HG03095 (cell line): Measurements from ENCODE around the gene CRYBG1.

Experiments
- ATAC-seq: cut with Tn5 transposase; IDR thresholded peaks from one replicate; pipeline ENCODE4 v1.9.1; 2021; ENCODE audit warnings: moderate library complexity; ENCODE audit not compliant: unreplicated experiment

CRYBG1 gene

GRCh38 chr6:106419900-106420613 lies 59.5 kb downstream of the CRYBG1 start:
- ATAC-seq = no peak

- no peak for ATAC-seq
Measured at GRCh38 chr6:106421496-106421895, 61.0 kb downstream of the CRYBG1 start.

- ATAC-seq = no peak
Measured at GRCh38 chr6:106422534-106422933, 62.0 kb downstream of the CRYBG1 start.

- ATAC-seq = no peak
Measured at GRCh38 chr6:106425382-106425781, 64.9 kb downstream of the CRYBG1 start.

GRCh38 chr6:106426250-106426970 lies 65.9 kb downstream of the CRYBG1 start:
- no peak for ATAC-seq

GRCh38 chr6:106430466-106430865 lies 69.9 kb downstream of the CRYBG1 start:
- ATAC-seq = no peak

- no peak for ATAC-seq
Measured at GRCh38 chr6:106431405-106431804, 70.9 kb downstream of the CRYBG1 start.

GRCh38 chr6:106431972-106432371 lies 71.5 kb downstream of the CRYBG1 start:
- ATAC-seq = no peak

- no peak for ATAC-seq
Measured at GRCh38 chr6:106434530-106434929, 74.0 kb downstream of the CRYBG1 start.

GRCh38 chr6:106439459-106439858 lies 78.9 kb downstream of the CRYBG1 start:
- ATAC-seq = no peak

GRCh38 chr6:106440546-106440945 lies 80.0 kb downstream of the CRYBG1 start:
- ATAC-seq = no peak

GRCh38 chr6:106442395-106442794 lies 81.9 kb downstream of the CRYBG1 start:
- no peak for ATAC-seq

- no peak for ATAC-seq
Measured at GRCh38 chr6:106444777-106445507, 84.4 kb downstream of the CRYBG1 start.

GRCh38 chr6:106445508-106445878 lies 85.0 kb downstream of the CRYBG1 start:
- ATAC-seq = no peak

- no peak for ATAC-seq
Measured at GRCh38 chr6:106446287-106446885, 85.9 kb downstream of the CRYBG1 start.

- ATAC-seq = no peak
Measured at GRCh38 chr6:106446983-106447382, 86.5 kb downstream of the CRYBG1 start.

GRCh38 chr6:106448000-106448426 lies 87.5 kb downstream of the CRYBG1 start:
- ATAC-seq = no peak

- no peak for ATAC-seq
Measured at GRCh38 chr6:106450653-106451052, 90.1 kb downstream of the CRYBG1 start.

- ATAC-seq = no peak
Measured at GRCh38 chr6:106451439-106451838, 90.9 kb downstream of the CRYBG1 start.

GRCh38 chr6:106452628-106453027 lies 92.1 kb downstream of the CRYBG1 start:
- ATAC-seq = no peak

GRCh38 chr6:106453756-106454367 lies 93.3 kb downstream of the CRYBG1 start:
- no peak for ATAC-seq
